ENCODE results near the gene ADIG. TPM values are rescaled to one million over a fixed set of nuclear protein-coding genes. Genes with fewer than 3 reads are reported as not detected.

ADIG gene
- total and polyA plus RNA-seq, 10 donors: not detected

DNA sequence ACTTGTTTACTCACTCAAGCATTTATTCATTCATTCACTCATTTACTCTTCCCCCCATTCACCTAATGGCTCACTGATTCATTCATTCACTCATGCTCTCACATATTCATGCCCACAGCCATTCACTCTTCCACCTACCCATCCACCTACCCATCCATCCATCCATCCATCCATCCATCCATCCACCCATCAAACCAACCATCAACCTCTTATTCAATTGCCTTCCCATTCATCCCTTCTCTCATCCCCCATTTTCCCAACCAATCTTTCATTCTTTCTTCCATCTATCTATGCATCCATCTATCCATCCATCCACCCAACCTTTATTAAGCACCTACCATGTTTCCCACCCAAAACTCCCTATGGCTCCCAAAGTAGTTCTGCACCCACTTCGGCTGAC lies 19.1 kb downstream of the ADIG start:
- intact Hi-C loops (cut with DNase I; ENCODE audit: low total_unique reads): no loop called here
- WGBS, 5 donors: 92 to 97% (median 96%) methylated on average over 1 of the region's 1 CpG
- no peak overlapping the region for H3K27ac ChIP-seq

DNA sequence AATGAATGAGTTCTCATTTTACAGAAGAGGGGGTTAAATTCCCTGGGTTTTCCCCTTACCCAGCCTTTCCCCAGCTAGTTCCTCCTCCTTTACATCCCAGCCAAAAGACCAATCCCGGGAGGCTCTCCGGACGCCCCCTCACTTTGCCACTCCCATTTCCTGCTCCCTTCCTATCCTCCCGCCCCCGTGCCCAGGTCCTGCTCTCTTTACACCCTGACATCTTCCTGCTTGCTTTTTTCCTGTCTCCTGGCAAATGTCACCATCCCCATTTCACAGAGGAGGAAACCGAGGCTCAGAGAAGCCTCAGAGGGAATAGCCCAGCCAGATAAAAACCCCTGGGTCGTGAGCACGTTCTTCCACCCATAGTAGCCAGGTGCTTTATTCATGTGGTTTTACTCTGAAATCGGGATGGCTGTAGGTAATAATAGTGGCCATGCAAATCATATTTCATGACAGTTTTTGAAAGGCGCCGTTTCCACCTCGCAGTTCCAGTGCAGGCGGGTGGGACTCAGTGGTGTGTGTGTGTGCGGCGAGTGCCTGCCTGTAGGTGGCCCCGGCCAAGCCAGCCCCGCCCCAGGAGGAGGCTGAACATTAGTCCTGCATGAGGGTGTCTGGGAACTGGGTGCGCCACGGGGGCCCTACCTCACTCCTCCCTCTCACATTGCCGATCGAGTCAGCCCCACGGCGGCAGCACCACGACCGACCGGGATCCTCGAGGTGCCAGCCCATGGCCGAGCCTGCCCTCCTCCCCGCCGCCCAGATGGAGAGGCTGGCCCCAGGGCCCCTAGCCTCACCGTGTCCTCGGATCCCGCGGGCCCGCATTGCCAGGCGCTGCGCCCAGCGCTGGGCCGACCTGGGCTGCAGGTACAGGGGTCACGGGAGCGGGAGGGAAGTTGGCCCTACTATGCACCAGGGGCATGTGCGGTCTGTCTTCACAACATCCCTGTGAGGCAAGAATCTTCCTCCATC lies 20.5 kb downstream of the ADIG start, which contains the start of gene ARHGAP40:
TSS of gene ARHGAP40 (plus strand) at position 594 of the 969 bp plus-strand sequence.
- H3K27me3 ChIP-seq (replicated peaks in 1 of 7): peaks cover 0 to 75% (median 38%) of the 10 kb centered on the region in 7 donors
- no peak within 1 kb of the TSS for H3K27ac ChIP-seq
- WGBS, 5 donors: 11 to 13% (median 11%) methylated on average over 9 to 42 of the region's 42 CpGs

More for the DNA sequence above, 19.1 kb downstream of the ADIG start:
- no peaks in the 10 kb centered on the region for H3K9me3 ChIP-seq
- H3K27me3 ChIP-seq (replicated peaks in 1 of 7): peaks cover 0 to 62% (median 37%) of the 10 kb centered on the region in 7 donors
- no peaks in the 10 kb centered on the region for H3K36me3 ChIP-seq
- TF ChIP-seq POLR2A (IDR thresholded peaks at IDR 0.05) (no peak), POLR2AphosphoS5 (IDR thresholded peaks at IDR 0.05) (no peak)
- TF ChIP-seq, protein P1, sequence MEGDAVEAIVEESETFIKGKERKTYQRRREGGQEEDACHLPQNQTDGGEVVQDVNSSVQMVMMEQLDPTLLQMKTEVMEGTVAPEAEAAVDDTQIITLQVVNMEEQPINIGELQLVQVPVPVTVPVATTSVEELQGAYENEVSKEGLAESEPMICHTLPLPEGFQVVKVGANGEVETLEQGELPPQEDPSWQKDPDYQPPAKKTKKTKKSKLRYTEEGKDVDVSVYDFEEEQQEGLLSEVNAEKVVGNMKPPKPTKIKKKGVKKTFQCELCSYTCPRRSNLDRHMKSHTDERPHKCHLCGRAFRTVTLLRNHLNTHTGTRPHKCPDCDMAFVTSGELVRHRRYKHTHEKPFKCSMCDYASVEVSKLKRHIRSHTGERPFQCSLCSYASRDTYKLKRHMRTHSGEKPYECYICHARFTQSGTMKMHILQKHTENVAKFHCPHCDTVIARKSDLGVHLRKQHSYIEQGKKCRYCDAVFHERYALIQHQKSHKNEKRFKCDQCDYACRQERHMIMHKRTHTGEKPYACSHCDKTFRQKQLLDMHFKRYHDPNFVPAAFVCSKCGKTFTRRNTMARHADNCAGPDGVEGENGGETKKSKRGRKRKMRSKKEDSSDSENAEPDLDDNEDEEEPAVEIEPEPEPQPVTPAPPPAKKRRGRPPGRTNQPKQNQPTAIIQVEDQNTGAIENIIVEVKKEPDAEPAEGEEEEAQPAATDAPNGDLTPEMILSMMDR (IDR thresholded peaks at IDR 0.05 in 8 of 11, conservative IDR thresholded peaks at IDR 0.05 in 3 of 11): no peak
- peaks cover 0 to 13% (median 4%) of the 10 kb centered on the region in 6 donors for H3K4me1 ChIP-seq
- DNase-seq: no peak
- H3K4me3 ChIP-seq: no peak overlapping the region

DNA sequence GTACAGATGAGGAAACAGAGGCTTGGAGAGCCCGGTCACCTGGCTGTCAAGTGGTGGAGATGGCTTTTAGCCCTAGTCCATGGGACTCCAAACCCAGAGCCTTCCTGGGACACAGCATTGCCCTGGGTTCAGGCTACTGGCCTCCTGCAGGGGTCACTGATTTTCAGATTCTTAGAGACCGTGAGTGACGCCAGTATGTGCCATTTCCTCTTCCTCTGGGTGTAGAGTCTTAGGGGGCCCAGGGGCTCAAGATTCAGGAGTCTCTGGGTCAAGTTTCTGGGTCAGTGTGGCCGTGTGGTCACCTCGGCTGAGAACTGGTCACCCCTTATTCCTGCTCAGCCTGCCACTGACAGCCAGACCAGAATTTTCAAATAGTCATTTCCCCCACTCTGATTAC lies 21.2 kb downstream of the ADIG start:
- Histone ChIP-seq H3K27ac (no peak overlapping the region), H3K4me3 (no peak overlapping the region), H3K9me3 (no peaks in the 10 kb centered on the region), H3K27me3 (replicated peaks in 1 of 7) (peaks cover 0 to 82% (median 38%) of the 10 kb centered on the region in 7 donors), H3K36me3 (no peaks in the 10 kb centered on the region), H3K4me1 (peaks cover 0 to 13% (median 4%) of the 10 kb centered on the region in 6 donors)
- intact Hi-C loops (cut with DNase I; ENCODE audit: low total_unique reads): no loop called here
- WGBS, 5 donors: 18 to 31% (median 23%) methylated on average over 5 of the region's 5 CpGs
- TF ChIP-seq POLR2AphosphoS5 (IDR thresholded peaks at IDR 0.05) (no peak), POLR2A (IDR thresholded peaks at IDR 0.05) (no peak)
- TF ChIP-seq, protein P1 (IDR thresholded peaks at IDR 0.05 in 8 of 11, conservative IDR thresholded peaks at IDR 0.05 in 3 of 11): no peak
- DNase-seq: no peak

More for the DNA sequence above, 20.5 kb downstream of the ADIG start, which contains the start of gene ARHGAP40:
- TF ChIP-seq POLR2A (IDR thresholded peaks at IDR 0.05) (no peak), POLR2AphosphoS5 (IDR thresholded peaks at IDR 0.05) (no peak)
- TF ChIP-seq, protein P1 (IDR thresholded peaks at IDR 0.05 in 8 of 11, conservative IDR thresholded peaks at IDR 0.05 in 3 of 11): no peak
- intact Hi-C loops (cut with DNase I; ENCODE audit: low total_unique reads): no loop called here
- no peaks in the 10 kb centered on the region for H3K9me3 ChIP-seq
- H3K36me3 ChIP-seq: no peaks in the 10 kb centered on the region
- peak within 1 kb of the TSS in 1 of 8 donors; percentile 7 for H3K4me3 ChIP-seq
- no peak for DNase-seq
- H3K4me1 ChIP-seq: peaks cover 0 to 13% (median 4%) of the 10 kb centered on the region in 6 donors

DNA sequence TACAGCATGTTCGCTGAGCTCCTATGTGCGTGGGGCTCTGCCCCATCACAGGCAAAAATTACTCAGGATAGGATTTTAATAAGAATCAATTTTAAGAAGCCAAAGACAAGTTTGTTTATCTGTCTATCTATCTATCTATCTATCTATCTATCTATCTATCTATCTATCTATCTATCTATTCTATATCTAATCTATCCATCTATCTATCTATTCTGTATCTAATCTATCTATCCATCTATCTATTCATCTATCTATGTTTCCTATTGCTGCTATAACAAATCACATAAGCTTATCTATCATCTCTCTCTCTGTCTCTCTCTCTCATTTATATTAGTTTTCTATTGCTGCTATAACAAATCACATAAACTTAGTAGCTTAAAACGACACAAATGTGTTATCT lies 22.3 kb downstream of the ADIG start:
- Histone ChIP-seq H3K27ac (no peak overlapping the region), H3K36me3 (no peaks in the 10 kb centered on the region), H3K4me1 (peaks cover 0 to 13% (median 4%) of the 10 kb centered on the region in 6 donors), H3K4me3 (no peak overlapping the region), H3K9me3 (no peaks in the 10 kb centered on the region), H3K27me3 (replicated peaks in 1 of 7) (peaks cover 0 to 86% (median 38%) of the 10 kb centered on the region in 7 donors)
- TF ChIP-seq POLR2AphosphoS5 (IDR thresholded peaks at IDR 0.05) (no peak), POLR2A (IDR thresholded peaks at IDR 0.05) (no peak)
- TF ChIP-seq, protein P1 (IDR thresholded peaks at IDR 0.05 in 8 of 11, conservative IDR thresholded peaks at IDR 0.05 in 3 of 11): no peak
- intact Hi-C loops (cut with DNase I; ENCODE audit: low total_unique reads): no loop called here
- DNase-seq: no peak
- 70 to 81% (median 77%) methylated on average over 3 of the region's 3 CpGs for WGBS, 5 donors

All from spleen (tissue), 11 donors.